GM06990 (cell line): ENCODE data around the gene GLRA1.
A peak's percentile ranks its signal among the peaks of the same experiment; 100 is the strongest.

Source experiments
- DNase-seq: peaks from one replicate; pipeline ENCODE4 v3.0.0-alpha.2; 2011; ENCODE audit not compliant: insufficient read length; ENCODE audit errors: extremely low read depth
- H3K27me3 ChIP-seq: replicated peaks from 2 replicates; pipeline ENCODE4 v1.6.0; 2011; ENCODE audit warnings: low read length; ENCODE audit not compliant: control insufficient read depth, insufficient read depth
- H3K36me3 ChIP-seq: 2 replicates; pipeline ENCODE4 v1.5.1; 2011; ENCODE audit warnings: low read length; ENCODE audit not compliant: control insufficient read depth, insufficient read depth
- H3K4me3 ChIP-seq: replicated peaks from 2 replicates; pipeline ENCODE4 v1.5.1; 2011; ENCODE audit warnings: low read depth, mild to moderate bottlenecking, control low read depth, low read length
- TF ChIP-seq, protein P1 (sequence below): IDR thresholded peaks from 2 replicates; pipeline ENCODE4 v1.5.1; 2011; ENCODE audit warnings: low read length, control low read depth, mild to moderate bottlenecking, inconsistent platforms; ENCODE audit not compliant: insufficient read depth, poor library complexity, severe bottlenecking

The GLRA1 gene

DNA sequence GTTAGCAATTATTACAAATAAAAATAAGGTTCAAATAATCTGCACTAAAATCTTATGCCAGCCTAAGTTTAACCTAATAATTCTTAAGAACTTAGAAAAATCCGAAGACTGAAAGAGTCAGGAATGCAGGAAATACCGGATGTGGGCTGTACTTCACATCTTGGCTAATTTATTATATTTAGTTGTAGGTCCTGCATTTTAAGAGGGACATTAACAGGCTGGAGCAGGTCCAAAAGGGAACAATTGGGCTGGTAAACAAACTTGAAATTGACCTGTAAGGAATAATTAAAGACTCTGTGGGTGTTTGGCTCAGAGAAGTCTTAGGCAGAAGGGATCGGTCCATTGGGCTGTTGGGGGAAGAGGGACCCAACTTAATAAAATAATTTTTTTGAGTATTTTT lies 18.4 kb downstream of the GLRA1 start:
- Histone ChIP-seq H3K4me3 (no peak overlapping the region), H3K36me3 (no peaks in the 10 kb centered on the region), H3K27me3 (no peaks in the 10 kb centered on the region)
- TF ChIP-seq, protein P1, sequence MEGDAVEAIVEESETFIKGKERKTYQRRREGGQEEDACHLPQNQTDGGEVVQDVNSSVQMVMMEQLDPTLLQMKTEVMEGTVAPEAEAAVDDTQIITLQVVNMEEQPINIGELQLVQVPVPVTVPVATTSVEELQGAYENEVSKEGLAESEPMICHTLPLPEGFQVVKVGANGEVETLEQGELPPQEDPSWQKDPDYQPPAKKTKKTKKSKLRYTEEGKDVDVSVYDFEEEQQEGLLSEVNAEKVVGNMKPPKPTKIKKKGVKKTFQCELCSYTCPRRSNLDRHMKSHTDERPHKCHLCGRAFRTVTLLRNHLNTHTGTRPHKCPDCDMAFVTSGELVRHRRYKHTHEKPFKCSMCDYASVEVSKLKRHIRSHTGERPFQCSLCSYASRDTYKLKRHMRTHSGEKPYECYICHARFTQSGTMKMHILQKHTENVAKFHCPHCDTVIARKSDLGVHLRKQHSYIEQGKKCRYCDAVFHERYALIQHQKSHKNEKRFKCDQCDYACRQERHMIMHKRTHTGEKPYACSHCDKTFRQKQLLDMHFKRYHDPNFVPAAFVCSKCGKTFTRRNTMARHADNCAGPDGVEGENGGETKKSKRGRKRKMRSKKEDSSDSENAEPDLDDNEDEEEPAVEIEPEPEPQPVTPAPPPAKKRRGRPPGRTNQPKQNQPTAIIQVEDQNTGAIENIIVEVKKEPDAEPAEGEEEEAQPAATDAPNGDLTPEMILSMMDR, result no peak
- no peak for DNase-seq

DNA sequence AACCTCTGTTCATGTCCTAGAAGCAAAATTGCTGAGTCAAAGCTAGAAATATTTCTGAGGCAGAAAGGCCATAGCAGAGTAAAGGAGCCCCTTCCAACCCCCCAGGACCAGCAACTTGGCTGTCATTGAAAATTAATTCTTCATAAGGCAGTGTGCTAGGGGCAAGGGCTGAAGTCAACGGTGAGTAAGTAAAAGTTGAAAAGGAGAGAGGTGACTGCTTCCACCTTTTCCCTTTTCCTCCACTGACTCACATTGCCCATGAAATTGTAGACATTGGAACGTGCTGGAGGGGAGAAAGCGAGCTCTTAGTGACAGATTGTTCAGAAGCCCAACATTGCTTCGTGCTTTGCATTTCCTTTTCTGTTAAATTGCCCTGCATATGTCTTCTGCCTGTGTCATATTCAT lies 19.1 kb downstream of the GLRA1 start:
- Histone ChIP-seq H3K27me3 (no peaks in the 10 kb centered on the region), H3K36me3 (no peaks in the 10 kb centered on the region), H3K4me3 (no peak overlapping the region)
- no peak for DNase-seq
- TF ChIP-seq, protein P1, result no peak

DNA sequence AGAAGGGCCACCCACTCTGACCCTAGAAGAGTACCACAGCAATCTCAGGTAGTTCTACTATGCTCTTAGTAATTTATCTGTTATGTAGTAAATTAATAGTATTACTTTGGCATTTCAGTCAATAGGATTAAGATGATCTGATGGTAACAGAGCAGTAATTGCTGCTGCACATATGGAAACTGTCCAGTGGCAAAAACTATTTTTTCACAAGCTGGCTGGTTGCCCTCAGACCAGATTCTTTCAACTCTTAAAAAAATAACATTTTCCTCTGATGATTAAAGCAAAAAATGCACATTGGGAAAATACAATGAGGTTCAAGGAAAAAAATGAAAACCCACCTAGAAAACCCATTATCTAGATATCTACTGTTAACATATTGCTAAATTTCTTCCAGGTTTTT lies 19.7 kb downstream of the GLRA1 start:
- H3K36me3 ChIP-seq, result no peaks in the 10 kb centered on the region
- TF ChIP-seq, protein P1, result no peak
- no peaks in the 10 kb centered on the region for H3K27me3 ChIP-seq
- no peak for DNase-seq
- H3K4me3 ChIP-seq, result no peak overlapping the region

DNA sequence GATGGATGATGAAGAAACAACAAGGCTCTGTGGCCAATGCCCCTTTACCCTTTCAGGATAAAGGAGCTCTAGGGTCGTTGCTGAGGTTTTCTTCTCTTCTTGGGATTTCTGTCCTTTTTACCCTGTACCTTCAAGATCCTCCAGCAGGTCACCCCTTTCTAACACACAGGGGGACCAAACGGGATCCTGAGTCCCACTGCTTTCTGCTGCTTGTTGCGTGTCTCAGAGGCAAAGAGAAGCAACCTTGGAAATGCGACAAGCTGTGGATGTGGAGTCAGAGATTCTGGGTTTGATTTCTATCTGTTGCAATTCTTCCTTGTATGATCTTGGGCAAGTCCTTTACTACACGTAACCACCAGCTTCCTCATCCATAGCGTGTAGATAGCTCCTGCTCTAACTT lies 20.5 kb downstream of the GLRA1 start:
- no peak overlapping the region for H3K4me3 ChIP-seq
- TF ChIP-seq, protein P1, result no peak
- no peaks in the 10 kb centered on the region for H3K36me3 ChIP-seq
- H3K27me3 ChIP-seq, result no peaks in the 10 kb centered on the region
- no peak for DNase-seq

DNA sequence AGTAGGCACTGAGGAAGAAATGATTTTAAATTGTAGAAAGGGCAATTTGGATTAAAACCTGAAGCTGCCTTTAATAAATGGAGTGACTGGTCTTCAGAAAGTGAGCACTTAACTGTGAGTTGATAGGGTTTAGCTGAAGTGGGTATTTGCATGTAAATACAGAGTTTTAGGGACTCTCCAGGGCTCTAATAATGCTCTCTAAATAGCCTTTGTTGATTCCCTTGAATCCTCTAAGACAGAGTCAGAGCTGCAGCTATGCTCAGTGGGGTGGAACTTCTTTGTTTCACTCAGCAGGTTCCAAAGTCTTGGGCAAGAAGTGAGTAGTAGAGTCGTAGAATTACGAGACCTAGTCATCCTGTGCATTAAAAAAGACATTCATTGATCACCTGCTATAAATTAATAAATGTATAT lies 21.4 kb downstream of the GLRA1 start:
- H3K4me3 ChIP-seq, result no peak overlapping the region
- no peaks in the 10 kb centered on the region for H3K36me3 ChIP-seq
- no peaks in the 10 kb centered on the region for H3K27me3 ChIP-seq
- TF ChIP-seq, protein P1, result no peak
- DNase-seq, result peak; percentile 60

DNA sequence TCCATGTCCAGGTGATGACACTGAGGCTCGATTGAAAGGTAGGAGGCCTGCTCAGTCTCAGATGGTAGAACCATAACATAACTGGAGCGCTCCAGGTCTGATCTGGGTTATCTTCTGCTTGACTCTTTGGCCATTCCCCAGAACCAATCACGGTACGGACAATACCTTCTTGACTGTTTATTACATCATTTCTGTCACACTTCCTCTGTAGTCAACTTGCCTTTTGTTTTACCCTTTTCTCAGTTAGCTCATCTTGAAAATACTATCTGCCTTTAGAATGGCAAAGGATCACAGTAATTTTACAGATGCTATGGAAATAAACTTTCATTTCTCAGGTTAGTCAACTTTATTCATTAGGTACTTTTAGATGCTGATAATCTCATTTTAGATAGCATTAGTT lies 22.4 kb downstream of the GLRA1 start:
- peak; percentile 48 for DNase-seq
- Histone ChIP-seq H3K36me3 (no peaks in the 10 kb centered on the region), H3K4me3 (no peak overlapping the region), H3K27me3 (no peaks in the 10 kb centered on the region)
- TF ChIP-seq, protein P1, result no peak
